DOHH2 (cell line): ENCODE results near the gene TTYH2.

Experiments used
- H3F3A ChIP-seq: fragments of 200-600 bp; sonication (generic), shearing (Covaris generic); 2 replicates; pipeline ENCODE4 v1.6.0; 2016; ENCODE audit warnings: antibody characterized with exemption, mild to moderate bottlenecking; ENCODE audit not compliant: control insufficient read depth, insufficient read depth
- H3K27ac ChIP-seq: fragments of 200-600 bp; sonication (generic); 2 replicates; pipeline ENCODE4 v1.5.1; 2014; ENCODE audit warnings: low read depth, mild to moderate bottlenecking, low read length, moderate library complexity
- H3K27me3 ChIP-seq: fragments of 200-600 bp; sonication (generic); 2 replicates; pipeline ENCODE4 v1.6.1; 2014; ENCODE audit warnings: mild to moderate bottlenecking, low read length, mixed read lengths; ENCODE audit not compliant: control insufficient read depth
- H3K36me3 ChIP-seq: fragments of 200-600 bp; sonication (generic); 2 replicates; pipeline ENCODE4 v1.6.1; 2014; ENCODE audit warnings: mild to moderate bottlenecking, low read length, moderate library complexity, mixed read lengths; ENCODE audit not compliant: control insufficient read depth
- H3K4me1 ChIP-seq: fragments of 200-600 bp; sonication (generic); 2 replicates; pipeline ENCODE4 v1.6.1; 2014; ENCODE audit warnings: mild to moderate bottlenecking, low read length, mixed read lengths; ENCODE audit not compliant: control insufficient read depth
- H3K4me2 ChIP-seq: fragments of 200-600 bp; sonication (generic); 2 replicates; pipeline ENCODE4 v1.6.0; 2014; ENCODE audit warnings: mild to moderate bottlenecking, low read length, moderate library complexity
- H3K4me3 ChIP-seq: fragments of 200-600 bp; sonication (generic); 2 replicates; pipeline ENCODE4 v1.5.1; 2014; ENCODE audit warnings: mild to moderate bottlenecking, low read length, mixed read lengths
- H3K79me2 ChIP-seq: fragments of 200-600 bp; sonication (generic); 2 replicates; pipeline ENCODE4 v1.6.1; 2014; ENCODE audit warnings: mild to moderate bottlenecking, low read length, mixed read lengths; ENCODE audit not compliant: control insufficient read depth
- H3K9me2 ChIP-seq: fragments of 200-600 bp; sonication (generic); replicated peaks from 2 replicates; pipeline ENCODE4 v1.6.1; 2014; ENCODE audit warnings: mild to moderate bottlenecking, low read length, mixed read lengths; ENCODE audit not compliant: control insufficient read depth
- H3K9me3 ChIP-seq: fragments of 200-600 bp; sonication (generic); 2 replicates; pipeline ENCODE4 v1.6.1; 2014; ENCODE audit warnings: antibody characterized with exemption, low read length, mixed read lengths; ENCODE audit not compliant: control insufficient read depth, insufficient read depth
- H4K20me1 ChIP-seq: fragments of 200-600 bp; sonication (generic); 2 replicates; pipeline ENCODE4 v1.6.0; 2014; ENCODE audit warnings: low read depth, mild to moderate bottlenecking, antibody characterized with exemption, low read length, moderate library complexity; ENCODE audit not compliant: control insufficient read depth, insufficient read depth
- EZH2phosphoT487 ChIP-seq: fragments of 200-600 bp; sonication (generic); IDR thresholded peaks from 2 replicates; pipeline ENCODE4 v1.6.1; 2017; ENCODE audit warnings: borderline replicate concordance, mild to moderate bottlenecking, antibody characterized with exemption, low read length, moderate library complexity, mixed read lengths
- TF ChIP-seq, protein P1 (sequence below): fragments of 200-600 bp; sonication (generic); IDR thresholded peaks from one replicate; pipeline ENCODE4 v1.5.1; 2014; ENCODE audit warnings: antibody characterized with exemption, mild to moderate bottlenecking, low read depth, low read length; ENCODE audit not compliant: poor library complexity, severe bottlenecking

Gene TTYH2

GRCh38 chr17:74176546-74177001 is 36.8 kb upstream of the TTYH2 start:
- H3F3A ChIP-seq: no peaks in the 10 kb centered on the region
- no peaks in the 10 kb centered on the region; the same call in 1 of the 2 replicates for H3K27me3 ChIP-seq
- no peak for TF ChIP-seq EZH2phosphoT487
- TF ChIP-seq, protein P1, sequence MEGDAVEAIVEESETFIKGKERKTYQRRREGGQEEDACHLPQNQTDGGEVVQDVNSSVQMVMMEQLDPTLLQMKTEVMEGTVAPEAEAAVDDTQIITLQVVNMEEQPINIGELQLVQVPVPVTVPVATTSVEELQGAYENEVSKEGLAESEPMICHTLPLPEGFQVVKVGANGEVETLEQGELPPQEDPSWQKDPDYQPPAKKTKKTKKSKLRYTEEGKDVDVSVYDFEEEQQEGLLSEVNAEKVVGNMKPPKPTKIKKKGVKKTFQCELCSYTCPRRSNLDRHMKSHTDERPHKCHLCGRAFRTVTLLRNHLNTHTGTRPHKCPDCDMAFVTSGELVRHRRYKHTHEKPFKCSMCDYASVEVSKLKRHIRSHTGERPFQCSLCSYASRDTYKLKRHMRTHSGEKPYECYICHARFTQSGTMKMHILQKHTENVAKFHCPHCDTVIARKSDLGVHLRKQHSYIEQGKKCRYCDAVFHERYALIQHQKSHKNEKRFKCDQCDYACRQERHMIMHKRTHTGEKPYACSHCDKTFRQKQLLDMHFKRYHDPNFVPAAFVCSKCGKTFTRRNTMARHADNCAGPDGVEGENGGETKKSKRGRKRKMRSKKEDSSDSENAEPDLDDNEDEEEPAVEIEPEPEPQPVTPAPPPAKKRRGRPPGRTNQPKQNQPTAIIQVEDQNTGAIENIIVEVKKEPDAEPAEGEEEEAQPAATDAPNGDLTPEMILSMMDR: peak; percentile 86
- H4K20me1 ChIP-seq: no peaks in the 10 kb centered on the region
- no peak overlapping the region for H3K27ac ChIP-seq
- no peaks in the 10 kb centered on the region for H3K9me3 ChIP-seq
- no peaks in the 10 kb centered on the region for H3K9me2 ChIP-seq
- peaks cover 23% of the 10 kb centered on the region for H3K4me1 ChIP-seq
- no peaks in the 10 kb centered on the region for H3K79me2 ChIP-seq
- no peak overlapping the region for H3K4me2 ChIP-seq
- no peak overlapping the region for H3K4me3 ChIP-seq
- H3K36me3 ChIP-seq: no peaks in the 10 kb centered on the region

- Histone ChIP-seq H3K9me3 (no peaks in the 10 kb centered on the region), H3K27me3 (no peaks in the 10 kb centered on the region; the same call in 1 of the 2 replicates)
- TF ChIP-seq, protein P1: no peak
- no peak for TF ChIP-seq EZH2phosphoT487
Measured at GRCh38 chr17:74177018-74177450, 36.3 kb upstream of the TTYH2 start.

GRCh38 chr17:74179576-74179975 is 33.8 kb upstream of the TTYH2 start:
- Histone ChIP-seq H3K27me3 (peaks cover 2% of the 10 kb centered on the region; the same call in 1 of the 2 replicates), H3K36me3 (no peaks in the 10 kb centered on the region), H3K9me3 (no peaks in the 10 kb centered on the region), H3K4me2 (no peak overlapping the region), H3F3A (no peaks in the 10 kb centered on the region), H3K9me2 (no peaks in the 10 kb centered on the region), H3K4me3 (no peak overlapping the region), H3K27ac (no peak overlapping the region), H3K79me2 (no peaks in the 10 kb centered on the region), H4K20me1 (no peaks in the 10 kb centered on the region), H3K4me1 (peaks cover 13% of the 10 kb centered on the region)
- no peak for TF ChIP-seq EZH2phosphoT487
- TF ChIP-seq, protein P1: no peak

More at GRCh38 chr17:74177018-74177450, 36.3 kb upstream of the TTYH2 start:
- Histone ChIP-seq H4K20me1 (no peaks in the 10 kb centered on the region), H3K4me2 (no peak overlapping the region), H3K36me3 (no peaks in the 10 kb centered on the region), H3K9me2 (no peaks in the 10 kb centered on the region), H3K4me3 (no peak overlapping the region), H3K27ac (no peak overlapping the region), H3K79me2 (no peaks in the 10 kb centered on the region), H3F3A (no peaks in the 10 kb centered on the region), H3K4me1 (peaks cover 23% of the 10 kb centered on the region)
